NT2/D1 (cell line): ENCODE measurements around the gene PRR29.
"Not testable (repeated sequence)": the region's sequence is repeated elsewhere in the genome, so short reads cannot be mapped to it uniquely, and the experiment has no call there.

Experiments
- DNase-seq: peaks from one replicate; pipeline ENCODE4 v3.0.0-alpha.2; 2011; ENCODE audit warnings: low read depth, low spot score
- H3K27me3 ChIP-seq: 2 replicates; pipeline ENCODE4 v1.6.0; 2011; ENCODE audit warnings: mild to moderate bottlenecking; ENCODE audit not compliant: insufficient read length, insufficient read depth
- H3K36me3 ChIP-seq: 2 replicates; pipeline ENCODE4 v1.6.1; 2011; ENCODE audit warnings: mild to moderate bottlenecking, low read length, mixed read lengths; ENCODE audit not compliant: insufficient read depth, insufficient read length
- H3K4me1 ChIP-seq: 2 replicates; pipeline ENCODE4 v1.5.1; 2011; ENCODE audit not compliant: insufficient read depth, insufficient read length
- H3K4me3 ChIP-seq: 2 replicates; pipeline ENCODE4 v1.5.1; 2011; ENCODE audit warnings: low read depth; ENCODE audit not compliant: insufficient read length
- H3K9ac ChIP-seq: 2 replicates; pipeline ENCODE4 v1.6.0; 2011; ENCODE audit warnings: low read depth; ENCODE audit not compliant: insufficient read length
- H3K9me3 ChIP-seq: 2 replicates; pipeline ENCODE4 v1.5.1; 2011; ENCODE audit warnings: mild to moderate bottlenecking, low read length; ENCODE audit not compliant: insufficient read depth
- SUZ12 ChIP-seq: IDR thresholded peaks from 2 replicates; pipeline ENCODE4 v1.6.1; 2011; ENCODE audit not compliant: insufficient read length, insufficient read depth; ENCODE audit errors: extremely low read depth
- YY1 ChIP-seq: IDR thresholded peaks from 2 replicates; pipeline ENCODE4 v1.6.1; 2011; ENCODE audit not compliant: insufficient read length, insufficient read depth
- ZNF274 ChIP-seq: IDR thresholded peaks from 2 replicates; pipeline ENCODE4 v1.6.1; 2011; ENCODE audit warnings: mild to moderate bottlenecking, low read depth, low read length

PRR29 gene

DNA sequence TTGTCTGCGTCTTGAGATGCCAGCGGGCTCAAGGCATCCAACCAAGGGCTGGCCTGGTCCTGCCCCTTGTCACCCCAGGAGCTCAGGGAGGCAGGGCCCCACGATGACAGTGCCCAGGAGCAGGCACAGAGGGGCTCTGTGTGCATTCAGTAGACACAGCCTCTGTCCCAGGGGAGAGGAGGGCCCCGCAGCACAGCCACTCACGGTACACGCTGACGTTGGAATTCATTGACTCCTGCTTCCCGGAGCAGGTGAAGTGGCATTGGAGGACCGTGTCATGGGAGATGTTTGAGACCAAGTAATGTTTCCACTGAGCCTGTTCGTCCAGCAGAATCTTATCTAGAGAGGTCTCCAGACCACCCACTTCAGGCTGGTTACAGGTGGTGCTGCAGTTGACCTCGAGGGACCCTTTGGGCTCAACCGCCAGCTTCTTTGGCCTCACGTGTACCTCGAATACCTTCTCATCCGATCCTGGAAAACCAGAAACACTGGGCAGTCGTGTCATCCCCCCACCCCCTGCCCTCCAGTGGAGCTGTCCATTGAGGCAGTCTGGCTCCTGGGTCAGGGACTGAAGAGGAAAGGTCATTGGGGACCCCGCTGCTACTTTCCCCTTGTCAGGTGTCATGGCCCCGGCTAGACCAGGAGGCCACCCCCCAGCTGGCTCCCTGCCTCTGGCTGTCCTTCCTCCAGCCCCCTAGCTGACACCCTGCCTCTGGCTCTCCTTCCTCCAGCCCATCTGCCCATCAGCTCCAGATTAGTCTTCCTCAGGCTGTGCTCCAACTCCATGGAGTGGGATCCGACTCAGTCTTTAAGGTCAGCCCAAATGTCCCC lies 7.0 kb downstream of the PRR29 start:
- H3K4me1 ChIP-seq: peaks cover 12% of the 10 kb centered on the region
- H3K9ac ChIP-seq: no peak overlapping the region
- DNase-seq: no peak
- H3K36me3 ChIP-seq: no peaks in the 10 kb centered on the region
- no peaks in the 10 kb centered on the region for H3K9me3 ChIP-seq
- H3K27me3 ChIP-seq: no peaks in the 10 kb centered on the region
- no peak overlapping the region for H3K4me3 ChIP-seq
- TF ChIP-seq ZNF274: no peak
- TF ChIP-seq SUZ12: no peak
- no peak for TF ChIP-seq YY1

DNA sequence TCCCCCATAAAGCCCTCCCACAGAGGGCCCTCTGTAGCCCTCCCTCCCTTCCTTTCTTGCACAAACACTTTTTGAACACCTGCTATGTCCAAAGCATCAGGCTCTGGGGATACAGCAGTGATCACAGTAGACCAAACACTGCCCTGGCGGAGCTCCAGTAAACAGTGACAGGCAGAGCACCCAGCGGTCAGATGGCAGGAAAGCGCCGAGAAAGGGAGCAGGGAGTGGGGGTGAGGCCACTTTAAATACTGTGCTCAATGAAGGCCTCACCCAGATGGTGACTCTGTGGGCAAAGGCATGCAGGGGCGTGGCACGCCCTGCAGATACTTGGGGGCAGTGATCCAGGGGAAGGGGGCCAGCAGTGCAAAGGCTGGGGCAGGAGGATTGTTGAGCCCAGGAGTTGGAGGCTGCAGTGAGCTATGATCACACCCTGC lies 7.6 kb downstream of the PRR29 start:
- no peak for DNase-seq
- Histone ChIP-seq H3K27me3 (no peaks in the 10 kb centered on the region), H3K9ac (no peak overlapping the region), H3K4me1 (peaks cover 12% of the 10 kb centered on the region), H3K9me3 (no peaks in the 10 kb centered on the region), H3K4me3 (no peak overlapping the region), H3K36me3 (no peaks in the 10 kb centered on the region)
- TF ChIP-seq SUZ12 (no peak), ZNF274 (no peak), YY1 (no peak)

DNA sequence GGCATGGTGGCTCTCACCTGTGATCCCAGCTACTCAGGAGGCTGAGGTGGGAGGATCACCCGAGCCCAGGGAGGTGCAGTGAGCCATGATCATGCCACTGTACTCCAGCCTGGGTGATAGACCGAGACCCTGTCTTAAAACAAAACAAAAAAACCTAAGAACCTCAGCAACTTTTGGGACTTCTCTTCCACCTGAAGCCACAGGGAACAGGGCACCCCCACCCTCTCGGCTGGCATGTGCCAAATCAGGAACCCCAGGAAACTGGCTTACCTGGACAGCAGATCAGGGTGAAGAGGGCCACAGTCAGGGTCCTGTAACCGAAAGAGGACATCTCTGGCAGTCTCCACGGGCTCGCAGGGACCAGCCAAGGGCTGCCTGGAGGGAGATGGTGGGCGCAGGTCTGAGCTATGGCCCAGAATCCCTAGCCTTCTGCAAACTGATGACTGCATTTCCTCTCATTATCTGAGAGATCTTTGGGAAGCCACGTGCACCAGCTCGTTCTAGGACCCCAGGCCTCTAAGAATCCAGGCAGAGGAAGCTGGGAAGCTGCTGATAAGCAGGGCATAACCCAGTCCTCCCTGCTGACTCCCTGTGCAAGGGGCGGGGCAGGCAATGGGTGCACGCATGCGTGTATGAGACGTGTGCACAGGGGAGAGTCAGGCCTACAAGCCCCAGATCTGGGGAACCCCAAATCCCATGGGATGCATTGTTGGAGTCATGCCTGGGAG lies 8.4 kb downstream of the PRR29 start:
- H3K4me3 ChIP-seq: no peak overlapping the region
- no peak overlapping the region for H3K9ac ChIP-seq
- no peaks in the 10 kb centered on the region for H3K36me3 ChIP-seq
- TF ChIP-seq ZNF274 (no peak), YY1 (no peak), SUZ12 (no peak)
- DNase-seq: no peak
- H3K4me1 ChIP-seq: peaks cover 12% of the 10 kb centered on the region
- H3K27me3 ChIP-seq: no peaks in the 10 kb centered on the region
- no peaks in the 10 kb centered on the region for H3K9me3 ChIP-seq

DNA sequence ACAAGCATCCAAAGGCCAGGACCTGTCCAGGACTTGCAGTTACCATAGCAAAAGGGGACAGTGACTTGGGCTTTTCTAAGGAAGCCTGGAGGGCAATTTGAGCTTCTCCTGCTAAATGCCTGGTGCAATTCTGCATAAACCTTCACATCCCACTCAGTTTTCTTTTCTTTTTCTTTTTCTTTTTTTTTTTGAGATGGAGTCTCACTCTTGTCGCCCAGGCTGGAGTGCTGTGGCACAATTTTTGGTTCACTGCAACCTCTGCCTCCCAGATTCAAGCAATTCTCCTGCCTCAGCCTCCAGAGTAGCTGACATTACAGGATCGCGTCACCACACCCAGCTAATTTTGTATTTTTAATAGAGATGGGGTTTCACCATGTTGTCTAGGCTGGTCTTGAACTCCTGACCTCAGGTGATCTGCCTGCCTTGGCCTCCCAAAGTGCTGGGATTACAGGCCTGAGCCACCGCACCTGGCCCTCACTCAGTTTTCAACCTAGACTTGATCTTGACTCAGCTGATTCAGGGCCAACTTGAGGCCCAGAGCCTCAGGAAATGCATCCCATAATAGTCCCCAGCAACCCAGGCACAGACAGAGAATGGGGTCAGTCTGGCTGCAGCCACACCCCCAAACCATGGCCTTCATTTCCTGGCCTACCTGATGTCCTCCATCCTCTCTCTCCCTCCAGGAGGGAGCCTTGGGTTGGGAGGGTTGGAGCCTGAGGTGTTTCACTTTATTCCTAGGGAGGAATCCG lies 9.1 kb downstream of the PRR29 start:
- not testable (repeated sequence) for H3K9me3 ChIP-seq, H3K27me3 ChIP-seq, H3K36me3 ChIP-seq, H3K4me1 ChIP-seq, DNase-seq, H3K4me3 ChIP-seq, H3K9ac ChIP-seq

DNA sequence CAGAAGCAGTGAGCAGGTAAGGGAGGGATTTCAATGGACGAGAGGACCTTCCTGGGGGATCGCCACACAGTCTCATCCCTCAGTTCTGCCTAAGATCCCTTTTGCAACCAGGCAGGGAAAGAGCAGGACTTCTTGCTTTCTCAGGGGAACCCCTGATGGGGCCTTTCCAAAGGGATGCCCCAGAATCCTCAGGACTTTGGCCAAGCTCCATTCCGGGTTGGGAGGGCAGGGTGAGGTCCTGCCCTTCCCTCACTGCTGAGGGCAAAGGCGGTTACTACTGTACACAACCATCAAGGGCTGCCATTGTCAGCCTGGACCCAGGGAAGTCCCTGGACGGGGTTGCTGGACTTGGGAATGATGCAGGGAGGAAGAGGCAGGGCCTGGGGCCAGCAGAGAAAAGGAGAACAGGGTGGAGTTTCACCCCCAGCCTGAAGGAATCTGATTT lies 9.7 kb downstream of the PRR29 start:
- Histone ChIP-seq H3K4me1 (peaks cover 10% of the 10 kb centered on the region), H3K4me3 (no peak overlapping the region), H3K9me3 (no peaks in the 10 kb centered on the region), H3K36me3 (no peaks in the 10 kb centered on the region), H3K9ac (no peak overlapping the region), H3K27me3 (no peaks in the 10 kb centered on the region)
- no peak for DNase-seq
- TF ChIP-seq YY1 (no peak), SUZ12 (no peak), ZNF274 (no peak)

DNA sequence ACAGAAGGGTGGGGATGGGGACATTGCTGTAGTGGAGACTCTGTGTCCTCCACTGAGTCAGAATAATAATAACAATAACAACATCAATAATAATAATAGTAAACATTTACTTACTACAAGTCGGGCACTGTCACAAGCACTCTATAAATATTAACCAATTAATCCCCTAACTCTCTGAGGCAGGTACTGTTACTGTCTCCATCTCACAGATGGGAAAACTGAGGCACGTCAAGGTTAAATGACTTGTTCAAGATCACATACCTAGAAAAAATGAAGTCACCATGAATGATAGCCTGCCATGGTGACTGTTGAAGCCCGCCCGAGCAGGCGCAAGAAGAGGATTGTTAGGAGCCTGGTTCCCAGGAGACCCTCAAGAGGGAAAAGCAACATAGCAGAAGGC lies 10.2 kb downstream of the PRR29 start:
- Histone ChIP-seq H3K36me3 (no peaks in the 10 kb centered on the region), H3K9me3 (no peaks in the 10 kb centered on the region), H3K4me1 (peaks cover 10% of the 10 kb centered on the region), H3K27me3 (no peaks in the 10 kb centered on the region), H3K9ac (no peak overlapping the region), H3K4me3 (no peak overlapping the region)
- no peak for TF ChIP-seq ZNF274
- TF ChIP-seq SUZ12: no peak
- TF ChIP-seq YY1: no peak
- DNase-seq: no peak

DNA sequence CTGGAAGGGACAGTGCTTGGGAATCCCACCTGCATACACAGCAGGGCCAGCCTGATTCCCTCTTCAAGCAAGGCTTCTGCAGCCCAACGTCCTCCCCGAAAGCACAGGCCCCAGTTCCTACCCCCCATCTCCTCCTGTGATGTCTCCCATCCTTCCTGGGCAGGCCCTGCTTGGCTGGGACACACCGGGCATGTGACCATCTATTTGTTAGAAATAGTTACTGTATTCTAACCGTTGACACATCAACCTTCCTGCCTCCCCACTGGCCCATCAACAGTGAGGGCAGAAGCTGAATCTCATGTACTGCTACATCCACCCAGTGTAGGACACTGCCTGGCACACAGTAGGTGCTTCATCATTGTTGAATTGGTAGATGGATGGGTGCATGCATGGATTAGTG lies 10.7 kb downstream of the PRR29 start:
- Histone ChIP-seq H3K36me3 (no peaks in the 10 kb centered on the region), H3K4me3 (no peak overlapping the region), H3K9me3 (no peaks in the 10 kb centered on the region), H3K27me3 (no peaks in the 10 kb centered on the region), H3K4me1 (peaks cover 10% of the 10 kb centered on the region), H3K9ac (no peak overlapping the region)
- DNase-seq: no peak
- TF ChIP-seq SUZ12 (no peak), ZNF274 (no peak), YY1 (no peak)
